WTC11 (cell line): ENCODE measurements around the gene NDUFA12. TPM values are rescaled to one million over a fixed set of nuclear protein-coding genes. Genes with fewer than 3 reads are reported as not detected.

Experiments used
- ATAC-seq: fragments of 200-7000 bp; cut with Tn5 transposase; 2 replicates; pipeline ENCODE4 v1.10.0; 2021; ENCODE audit warnings: mild to moderate bottlenecking, moderate library complexity
- CTCF ChIA-PET: fragments of 300-600 bp; sonication (Branson Sonifier 250); formaldehyde crosslinking; loops from one replicate; lab custom pipeline; 2021; ENCODE audit warnings: antibody characterized with exemption; lab: Charles Lee
- POLR2A ChIA-PET: fragments of 350-600 bp; sonication (Branson Sonifier 250); formaldehyde crosslinking; loops from one replicate; lab custom pipeline; 2021; ENCODE audit warnings: antibody characterized with exemption; lab: Charles Lee
- DNase-seq: peaks from one replicate; pipeline ENCODE4 v3.0.0; 2021; ENCODE audit warnings: low spot score
- H3K27ac Mint-ChIP-seq: 2 replicates; pipeline ENCODE4 v1.8.0; 2021; ENCODE audit warnings: mixed read lengths
- H3K27me3 Mint-ChIP-seq: 2 replicates; pipeline ENCODE4 v1.8.0; 2021; ENCODE audit warnings: low read depth, mild to moderate bottlenecking, moderate library complexity, mixed read lengths
- H3K36me3 Mint-ChIP-seq: 2 replicates; pipeline ENCODE4 v1.8.0; 2021; ENCODE audit warnings: mixed read lengths
- H3K4me1 Mint-ChIP-seq: 2 replicates; pipeline ENCODE4 v1.8.0; 2022; ENCODE audit warnings: mixed read lengths
- H3K4me3 Mint-ChIP-seq: 2 replicates; pipeline ENCODE4 v1.8.0; 2021; ENCODE audit warnings: mild to moderate bottlenecking, moderate library complexity, mixed read lengths
- H3K9me3 Mint-ChIP-seq: 2 replicates; pipeline ENCODE4 v1.8.0; 2021; ENCODE audit warnings: mixed read lengths
- AFF4 ChIP-seq: sonication (generic); formaldehyde crosslinking; IDR thresholded peaks from 2 replicates; pipeline ENCODE4 v1.8.1; 2023; ENCODE audit warnings: mild to moderate bottlenecking, missing genetic modification reagents, borderline replicate concordance
- CDX4 ChIP-seq: fragments of 250-450 bp; sonication (Bioruptor Pico); IDR thresholded peaks from 2 replicates; pipeline ENCODE4 v1.9.0; 2021; ENCODE audit warnings: moderate library complexity, mild to moderate bottlenecking, inconsistent platforms, borderline replicate concordance
- CREM ChIP-seq: sonication (generic); formaldehyde crosslinking; IDR thresholded peaks from 2 replicates; pipeline ENCODE4 v1.8.1; 2022; ENCODE audit warnings: mild to moderate bottlenecking, missing genetic modification reagents, moderate library complexity
- ELF4 ChIP-seq: sonication (generic); formaldehyde crosslinking; IDR thresholded peaks from 2 replicates; pipeline ENCODE4 v1.8.1; 2022; ENCODE audit warnings: low read depth, mild to moderate bottlenecking, moderate library complexity, missing genetic modification reagents
- ERG ChIP-seq: fragments of 250-450 bp; sonication (Bioruptor Pico); IDR thresholded peaks from 2 replicates; pipeline ENCODE4 v1.8.0; 2021; ENCODE audit warnings: mild to moderate bottlenecking
- FOXJ3 ChIP-seq: sonication (generic); formaldehyde crosslinking; IDR thresholded peaks from 2 replicates; pipeline ENCODE4 v1.9.0; 2021; ENCODE audit warnings: missing genetic modification reagents, mild to moderate bottlenecking, borderline replicate concordance
- HMGA2 ChIP-seq: fragments of 250-450 bp; sonication (Bioruptor Pico); IDR thresholded peaks from 2 replicates; pipeline ENCODE4 v1.4.0; 2021; ENCODE audit warnings: mild to moderate bottlenecking, moderate library complexity
- JAZF1 ChIP-seq: fragments of 250-450 bp; sonication (Bioruptor Pico); IDR thresholded peaks from 2 replicates; pipeline ENCODE4 v1.9.0; 2021; ENCODE audit warnings: moderate library complexity, mild to moderate bottlenecking, inconsistent platforms
- KAT7 ChIP-seq: sonication (generic); formaldehyde crosslinking; IDR thresholded peaks from 2 replicates; pipeline ENCODE4 v1.8.1; 2023; ENCODE audit warnings: missing genetic modification reagents, mild to moderate bottlenecking, borderline replicate concordance
- MAX ChIP-seq: sonication (generic); formaldehyde crosslinking; IDR thresholded peaks from 2 replicates; pipeline ENCODE4 v1.8.0; 2022; ENCODE audit warnings: mild to moderate bottlenecking, missing genetic modification reagents
- NR1H2 ChIP-seq: sonication (generic); formaldehyde crosslinking; IDR thresholded peaks from 2 replicates; pipeline ENCODE4 v1.9.0; 2021; ENCODE audit warnings: mild to moderate bottlenecking, moderate library complexity, missing genetic modification reagents
- NR3C1 ChIP-seq: sonication (generic); formaldehyde crosslinking; conservative IDR thresholded peaks from 2 replicates; pipeline ENCODE4 v1.8.1; 2023; ENCODE audit warnings: low read depth, mild to moderate bottlenecking, missing genetic modification reagents
- SMAD4 ChIP-seq: sonication (generic); formaldehyde crosslinking; IDR thresholded peaks from 2 replicates; pipeline ENCODE4 v1.8.0; 2022; ENCODE audit warnings: mild to moderate bottlenecking, missing genetic modification reagents
- USF1 ChIP-seq: sonication (generic); formaldehyde crosslinking; IDR thresholded peaks from 2 replicates; pipeline ENCODE4 v1.8.0; 2022; ENCODE audit warnings: mild to moderate bottlenecking, missing genetic modification reagents
- USF2 ChIP-seq: sonication (generic); formaldehyde crosslinking; IDR thresholded peaks from 2 replicates; pipeline ENCODE4 v1.8.1; 2023; ENCODE audit warnings: mild to moderate bottlenecking, missing genetic modification reagents, moderate library complexity
- ZNF219 ChIP-seq: sonication (generic); formaldehyde crosslinking; IDR thresholded peaks from 2 replicates; pipeline ENCODE4 v1.8.0; 2023; ENCODE audit warnings: missing genetic modification reagents, mild to moderate bottlenecking, borderline replicate concordance
- ZNF396 ChIP-seq: fragments of 250-450 bp; sonication (Bioruptor Pico); IDR thresholded peaks from 2 replicates; pipeline ENCODE4 v1.8.0; 2021; ENCODE audit warnings: mild to moderate bottlenecking, moderate library complexity, borderline replicate concordance
- ZNF532 ChIP-seq: fragments of 250-450 bp; sonication (Bioruptor Pico); IDR thresholded peaks from 2 replicates; pipeline ENCODE4 v1.9.0; 2021; ENCODE audit warnings: mild to moderate bottlenecking, borderline replicate concordance
- total RNA-seq: library from RNA; stranded (reverse); gene quantifications from 3 replicates; pipeline ENCODE4 v1.2.3, GENCODE V29; 2021

The NDUFA12 gene
- total RNA-seq, 1 experiment from 2014 or later = 87.3 TPM

GRCh38 chr12:94979941-94980340 lies 23.6 kb downstream of the NDUFA12 start:
- ATAC-seq = no peak
- Mint-ChIP-seq H3K4me1 (peaks cover 10% of the 10 kb centered on the region), H3K36me3 (no peaks in the 10 kb centered on the region), H3K27ac (no peak overlapping the region; the same call in 1 of the 2 replicates), H3K27me3 (no peaks in the 10 kb centered on the region), H3K4me3 (no peak overlapping the region), H3K9me3 (no peaks in the 10 kb centered on the region)
- DNase-seq = no peak
- TF ChIP-seq USF1 (CRISPR knock-in tag) (no peak), AFF4 (no peak), NR3C1 (CRISPR knock-in tag) (no peak), JAZF1 (no peak), FOXJ3 (CRISPR knock-in tag) (no peak), ERG (no peak), HMGA2 (CRISPR knock-in tag) (no peak), KAT7 (CRISPR knock-in tag) (no peak), ZNF219 (no peak), CDX4 (CRISPR knock-in tag) (no peak), USF2 (CRISPR knock-in tag) (no peak), ELF4 (CRISPR knock-in tag) (no peak), CREM (CRISPR knock-in tag) (no peak)
- ChIA-PET POLR2A (no interaction called here), CTCF (no interaction called here)

- POLR2A ChIA-PET = interaction anchor here (1.1 kb wide), 1 partner anchor 25 kb away, joined by 3 read pairs; the partner anchor contains the start of gene NDUFA12
- H3K4me1 Mint-ChIP-seq = peaks cover 5% of the 10 kb centered on the region
- TF ChIP-seq SMAD4 (CRISPR knock-in tag) (no peak), MAX (CRISPR knock-in tag) (no peak), ZNF532 (CRISPR knock-in tag) (no peak), ZNF396 (CRISPR knock-in tag) (no peak), ERG (no peak), NR1H2 (CRISPR knock-in tag) (no peak)
- DNase-seq (no peak), ATAC-seq (no peak)
- H3K27me3 Mint-ChIP-seq = no peaks in the 10 kb centered on the region
- CTCF ChIA-PET = no interaction called here
- no peaks in the 10 kb centered on the region for H3K9me3 Mint-ChIP-seq
- H3K27ac Mint-ChIP-seq = no peak overlapping the region
- no peaks in the 10 kb centered on the region for H3K36me3 Mint-ChIP-seq
- no peak overlapping the region for H3K4me3 Mint-ChIP-seq
Measured at GRCh38 chr12:94977766-94978468, 25.6 kb downstream of the NDUFA12 start.
